CD4-positive, alpha-beta T cell treated with Interleukin-4 for 4 hours (primary cell): Measurements from ENCODE around the gene MLH3.

Experiments used
- DNase-seq: peaks from one replicate; pipeline ENCODE4 v3.0.0-alpha.2; 2020

Gene MLH3

DNA sequence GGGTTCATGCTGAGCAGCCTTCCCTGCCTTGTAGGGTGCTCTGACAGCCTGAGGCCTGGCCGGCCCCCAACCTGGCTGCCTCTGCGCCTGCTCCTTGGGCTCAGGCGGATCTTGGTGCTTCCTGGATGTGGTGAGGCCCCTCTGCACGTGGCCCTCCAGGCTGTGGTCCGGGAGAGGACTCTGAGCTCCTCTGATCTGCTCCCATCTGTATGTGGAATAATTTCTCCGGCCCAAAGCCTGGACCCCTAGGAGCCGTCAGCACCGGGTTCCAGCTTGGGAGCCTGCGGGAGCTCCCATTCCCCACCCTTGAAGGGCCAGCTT lies 69.8 kb downstream of the MLH3 start:
- DNase-seq, result no peak

DNA sequence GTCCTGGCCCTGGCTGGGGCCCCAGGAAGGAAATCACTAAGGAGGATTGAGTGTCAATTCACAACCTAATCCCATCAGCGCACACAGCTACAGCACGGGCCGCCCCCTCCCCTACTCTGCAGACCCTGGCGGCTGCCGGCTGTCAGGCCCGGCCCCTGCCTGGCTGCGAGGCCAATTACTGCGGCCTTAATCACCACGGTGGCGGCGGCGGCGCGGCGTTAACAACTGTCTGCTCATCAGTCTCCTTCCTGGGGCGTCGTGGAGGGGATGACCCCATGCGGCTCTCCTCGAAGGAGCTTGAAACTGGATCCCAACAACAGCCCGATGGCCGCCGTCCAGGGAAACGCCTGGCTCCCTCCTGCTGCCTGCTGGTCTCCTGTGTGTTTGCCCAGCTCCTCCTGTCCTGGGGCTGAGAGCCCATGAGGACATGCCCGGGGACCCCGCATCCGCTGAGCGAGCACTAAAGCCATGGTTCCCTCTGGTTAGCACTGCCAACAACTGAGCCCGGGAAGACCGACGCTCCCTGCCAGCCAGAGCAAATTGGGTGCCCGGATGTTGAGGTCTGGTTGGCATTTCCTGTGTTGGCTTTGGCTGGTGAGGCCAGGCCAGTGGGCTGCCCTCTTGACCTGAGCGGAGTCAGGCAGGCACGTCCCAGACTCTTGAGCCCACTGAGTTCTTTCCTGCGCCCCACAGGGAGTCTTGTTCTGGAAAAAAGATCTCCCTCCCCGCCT lies 70.4 kb downstream of the MLH3 start:
- no peak for DNase-seq

GRCh38 chr14:74980398-74980730 lies 70.9 kb downstream of the MLH3 start:
- DNase-seq, result no peak

DNA sequence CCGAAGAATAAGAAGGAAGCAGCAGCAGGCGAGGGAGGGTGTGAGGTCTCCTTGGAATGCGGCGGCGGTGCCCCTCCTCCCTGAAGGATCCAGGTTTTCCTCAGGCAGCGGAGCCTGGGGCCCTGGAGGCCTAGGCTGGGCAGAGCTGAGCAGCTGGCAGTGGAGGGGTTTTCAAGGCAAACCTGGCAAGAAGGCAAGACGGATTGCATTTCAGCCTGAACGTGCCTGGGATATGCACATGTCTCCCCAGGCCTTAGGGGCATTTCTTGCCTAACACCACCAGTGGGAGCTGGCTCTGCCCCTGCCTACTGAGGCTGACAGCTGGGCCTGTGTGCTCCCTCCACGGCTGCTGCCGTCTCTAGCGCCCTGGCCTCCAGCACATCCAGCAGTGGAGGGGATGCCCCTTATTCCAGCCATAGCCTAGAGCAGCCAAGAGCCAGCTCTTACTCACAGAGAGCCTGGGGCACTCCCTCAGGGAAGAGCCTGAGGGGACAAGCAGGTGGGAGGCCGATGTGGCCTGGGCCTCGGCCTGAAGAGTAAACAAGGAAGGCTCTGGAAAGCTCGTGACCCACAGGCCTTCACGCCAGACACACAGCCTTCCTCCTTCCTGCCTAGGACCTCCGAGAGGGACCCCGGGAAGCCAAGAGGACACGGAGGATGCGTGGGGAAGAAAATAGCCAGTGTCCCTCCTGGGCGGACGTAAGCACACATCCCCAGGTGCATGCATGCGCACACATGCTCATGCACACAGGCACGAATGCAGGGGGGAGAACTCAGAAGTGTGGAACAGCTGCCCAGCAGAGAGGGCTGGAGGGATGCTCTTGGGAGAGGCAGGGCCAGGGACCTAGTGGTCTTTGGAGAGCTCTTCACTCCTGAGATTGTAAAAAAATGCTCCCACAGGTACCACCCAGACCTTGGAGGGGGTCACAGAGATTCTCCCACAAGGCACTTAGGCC lies 71.5 kb downstream of the MLH3 start:
- no peak for DNase-seq

GRCh38 chr14:74979029-74979428 lies 72.2 kb downstream of the MLH3 start:
- DNase-seq, result no peak

GRCh38 chr14:74978416-74978947 lies 72.8 kb downstream of the MLH3 start:
- DNase-seq, result no peak

DNA sequence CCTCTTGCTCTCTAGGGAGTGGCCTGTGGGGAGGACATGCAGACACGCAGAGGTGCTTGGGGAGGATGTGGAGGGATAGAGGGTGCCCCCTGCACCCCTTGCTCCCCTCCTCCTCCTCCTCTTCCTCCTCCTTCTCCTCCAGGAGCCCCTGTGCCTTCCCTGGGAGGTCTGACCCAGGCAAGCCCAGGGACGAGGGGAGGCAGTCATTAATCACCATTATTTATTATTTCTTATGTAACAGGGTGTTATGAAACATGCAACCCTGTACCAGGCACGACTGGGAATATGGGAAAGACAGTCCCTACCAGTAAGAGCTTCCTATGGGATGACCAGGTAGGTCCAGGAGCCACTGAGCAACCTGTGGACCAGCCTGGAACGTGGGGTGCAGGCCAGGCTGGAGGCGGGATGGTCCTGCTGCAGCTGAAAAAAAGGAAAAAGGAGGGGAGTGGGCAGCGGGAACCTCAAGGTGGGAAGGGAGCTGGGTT lies 73.3 kb downstream of the MLH3 start:
- DNase-seq, result no peak

GRCh38 chr14:74977164-74977900 lies 73.9 kb downstream of the MLH3 start:
- no peak for DNase-seq

DNA sequence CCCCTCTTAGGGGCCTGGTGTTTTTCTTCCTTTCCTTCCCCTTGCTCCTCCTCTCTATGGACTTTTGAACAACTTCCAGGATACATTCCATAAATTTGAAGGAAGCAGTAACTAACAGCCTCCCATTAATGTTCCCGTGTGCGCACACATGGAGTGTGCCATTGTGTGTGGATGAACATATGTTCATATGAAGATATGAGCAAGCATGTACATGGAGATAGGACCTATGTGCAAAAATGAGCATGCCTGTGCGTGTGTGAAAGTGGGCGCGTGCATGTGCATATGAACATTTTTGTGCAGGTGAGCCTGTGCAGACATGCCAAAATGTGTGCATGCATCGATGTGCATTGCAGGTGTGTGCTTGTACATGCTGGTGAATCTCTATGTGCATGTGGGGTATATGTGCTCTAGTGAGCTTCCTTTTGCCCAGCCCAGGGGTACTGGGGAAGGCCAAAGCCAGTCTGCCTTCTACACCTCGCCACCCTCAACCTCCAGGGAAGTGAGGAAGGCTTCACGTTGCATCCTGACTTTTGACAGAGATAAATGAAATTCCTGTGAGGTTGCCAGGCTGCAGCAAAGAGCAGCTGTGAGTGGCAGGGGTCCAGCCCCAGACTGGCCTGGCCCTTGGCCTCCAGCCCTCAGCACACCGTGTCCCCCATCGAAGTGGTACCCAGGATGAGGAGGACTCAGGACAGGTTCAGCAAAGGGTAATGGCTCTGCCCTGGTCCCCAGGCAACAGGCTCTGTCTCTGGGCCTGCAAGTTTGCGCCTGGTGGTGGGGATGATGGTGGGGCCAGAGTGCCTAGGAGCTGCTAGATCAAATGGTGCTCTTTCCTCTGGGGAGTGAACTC lies 74.8 kb downstream of the MLH3 start:
- no peak for DNase-seq

- DNase-seq, result no peak
Observed at GRCh38 chr14:74975059-74975810, 76.0 kb downstream of the MLH3 start.

GRCh38 chr14:74974364-74975058 lies 76.8 kb downstream of the MLH3 start:
- no peak for DNase-seq

- no peak for DNase-seq
Observed at GRCh38 chr14:74973905-74974363, 77.3 kb downstream of the MLH3 start.

DNA sequence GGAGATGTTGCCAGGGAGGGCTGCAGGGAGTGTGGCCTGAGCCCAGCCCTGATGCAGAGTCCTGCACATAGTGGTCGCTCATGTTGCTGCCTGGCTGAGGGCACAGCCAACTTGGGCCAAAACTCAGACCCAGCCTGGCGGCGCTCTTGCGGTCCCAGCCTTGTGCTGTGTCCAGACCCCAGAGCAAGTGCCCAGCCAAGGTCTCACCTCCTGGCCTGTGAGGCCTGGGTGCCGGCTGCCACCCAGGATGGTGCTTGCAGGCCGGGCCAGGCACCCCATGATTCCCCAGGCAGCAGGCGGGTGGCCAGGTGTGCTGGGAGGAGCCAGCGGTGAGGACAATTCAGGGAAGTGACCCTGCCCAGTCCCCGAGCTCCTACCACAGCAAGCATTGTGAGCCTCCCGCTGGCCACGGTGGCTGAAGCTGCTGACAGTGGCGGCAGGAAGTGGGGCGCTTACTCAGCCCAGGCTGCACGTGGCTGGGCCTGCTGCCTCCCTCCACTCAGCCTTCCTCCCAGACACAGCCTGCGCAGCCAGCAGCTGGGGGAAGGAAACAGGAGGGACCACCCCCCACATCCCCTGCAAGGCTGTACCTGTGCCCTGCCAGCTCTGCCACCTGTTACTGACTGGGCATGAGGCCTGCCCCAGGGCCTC lies 78.1 kb downstream of the MLH3 start:
- no peak for DNase-seq

DNA sequence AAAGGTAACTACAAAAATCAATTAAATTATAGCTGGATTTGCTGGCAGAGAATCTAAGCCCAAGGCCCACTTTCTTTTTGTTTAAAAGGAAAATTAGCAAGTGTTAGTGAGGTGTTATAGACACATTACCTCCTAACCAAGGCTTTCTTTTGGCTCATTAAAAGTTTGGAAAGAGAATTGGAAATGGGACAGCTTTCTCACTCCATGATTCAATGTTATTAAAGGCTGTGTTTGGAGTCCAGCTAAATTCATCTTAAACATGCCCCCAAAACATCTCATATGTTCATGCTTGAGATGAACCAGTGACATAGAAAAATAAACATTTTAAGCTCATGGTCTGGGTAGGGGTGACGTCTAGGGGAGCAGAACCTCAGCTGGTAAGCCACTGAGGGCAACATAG lies 82.5 kb downstream of the MLH3 start:
- DNase-seq, result no peak

GRCh38 chr14:74965486-74966153 lies 85.6 kb downstream of the MLH3 start:
- no peak for DNase-seq

GRCh38 chr14:74964787-74965485 lies 86.3 kb downstream of the MLH3 start:
- DNase-seq, result no peak
